ENCODE measurements around the gene TMED7.

The TMED7 gene

GRCh38 chr5:115601701-115602590 lies 23.9 kb downstream of the TMED7 start, which contains the start of gene TICAM2:
Gene TICAM2 (minus strand): TSS chr5:115602479. CDS start chr5:115581256, 21,223 bp downstream.
- WGBS, 2 experiments (ENCODE audit: insufficient coverage in 2 of 2), result 26 to 31% methylated on average over 15 to 46 of the region's 71 CpGs
- Histone ChIP-seq H3K4me1 (ENCODE audit: control insufficient read depth, insufficient read depth, low read length, poor library complexity, severe bottlenecking) (peaks cover 12% of the 10 kb centered on the region), H3K9me3 (ENCODE audit: control insufficient read depth, low read length) (no peaks in the 10 kb centered on the region), H3K27ac (ENCODE audit: low read depth, low read length, severe bottlenecking) (peak within 1 kb of the TSS; percentile 17), H3K36me3 (ENCODE audit: control insufficient read depth, insufficient read depth, low read length) (peaks cover 7% of the 10 kb centered on the region), H3K4me3 (ENCODE audit: extremely low read depth, insufficient read depth, low read length, poor library complexity, severe bottlenecking) (peak within 1 kb of the TSS; percentile 17)

- H3K27ac ChIP-seq (ENCODE audit: low read depth, low read length, severe bottlenecking), result no peak overlapping the region
- no peak overlapping the region for H3K4me3 ChIP-seq (ENCODE audit: extremely low read depth, insufficient read depth, low read length, poor library complexity, severe bottlenecking)
- WGBS, 2 experiments (ENCODE audit: insufficient coverage in 2 of 2), result no CpG with 5 or more reads among the region's 3 CpGs
These were observed 25.1 kb downstream of the TMED7 start for GRCh38 chr5:115600766-115601165.

GRCh38 chr5:115599924-115600323 lies 25.9 kb downstream of the TMED7 start:
- H3K4me3 ChIP-seq (ENCODE audit: extremely low read depth, insufficient read depth, low read length, poor library complexity, severe bottlenecking), result no peak overlapping the region
- H3K27ac ChIP-seq (ENCODE audit: low read depth, low read length, severe bottlenecking), result no peak overlapping the region
- peaks cover 7% of the 10 kb centered on the region for H3K36me3 ChIP-seq (ENCODE audit: control insufficient read depth, insufficient read depth, low read length)
- H3K4me1 ChIP-seq (ENCODE audit: control insufficient read depth, insufficient read depth, low read length, poor library complexity, severe bottlenecking), result peaks cover 12% of the 10 kb centered on the region
- no peaks in the 10 kb centered on the region for H3K9me3 ChIP-seq (ENCODE audit: control insufficient read depth, low read length)
- 92 to 93% methylated on average over 2 of the region's 2 CpGs for WGBS, 2 experiments (ENCODE audit: insufficient coverage in 2 of 2)

More at GRCh38 chr5:115600766-115601165, 25.1 kb downstream of the TMED7 start:
- Histone ChIP-seq H3K4me1 (ENCODE audit: control insufficient read depth, insufficient read depth, low read length, poor library complexity, severe bottlenecking) (peaks cover 12% of the 10 kb centered on the region), H3K36me3 (ENCODE audit: control insufficient read depth, insufficient read depth, low read length) (peaks cover 7% of the 10 kb centered on the region), H3K9me3 (ENCODE audit: control insufficient read depth, low read length) (no peaks in the 10 kb centered on the region)

DNA sequence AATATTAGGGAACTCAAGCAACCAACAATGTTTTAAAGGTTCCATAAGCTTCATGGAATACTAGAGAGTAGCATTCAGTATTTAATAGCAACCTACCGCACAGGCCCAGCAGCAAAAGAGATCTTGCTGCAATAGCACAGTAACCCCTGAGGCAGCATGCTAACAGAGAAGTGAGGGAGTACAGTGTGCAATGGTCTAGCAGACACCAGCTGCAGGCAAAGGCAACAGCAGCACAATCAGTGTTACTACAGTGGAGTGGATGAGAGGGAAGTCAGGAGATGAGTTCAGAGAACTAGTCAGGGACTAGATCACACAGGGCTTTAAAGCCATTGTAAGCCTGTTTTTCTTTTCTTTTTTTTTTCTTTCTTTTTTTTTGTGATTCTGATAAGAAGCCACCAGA lies 26.3 kb downstream of the TMED7 start:
- H3K4me1 ChIP-seq (ENCODE audit: control insufficient read depth, insufficient read depth, low read length, poor library complexity, severe bottlenecking), result peaks cover 12% of the 10 kb centered on the region
- no peaks in the 10 kb centered on the region for H3K9me3 ChIP-seq (ENCODE audit: control insufficient read depth, low read length)
- no peak overlapping the region for H3K4me3 ChIP-seq (ENCODE audit: extremely low read depth, insufficient read depth, low read length, poor library complexity, severe bottlenecking)
- H3K27ac ChIP-seq (ENCODE audit: low read depth, low read length, severe bottlenecking), result no peak overlapping the region
- WGBS, 2 experiments (ENCODE audit: insufficient coverage in 2 of 2), result 100% methylated on average over 1 of the region's 1 CpG
- H3K36me3 ChIP-seq (ENCODE audit: control insufficient read depth, insufficient read depth, low read length), result peaks cover 5% of the 10 kb centered on the region

DNA sequence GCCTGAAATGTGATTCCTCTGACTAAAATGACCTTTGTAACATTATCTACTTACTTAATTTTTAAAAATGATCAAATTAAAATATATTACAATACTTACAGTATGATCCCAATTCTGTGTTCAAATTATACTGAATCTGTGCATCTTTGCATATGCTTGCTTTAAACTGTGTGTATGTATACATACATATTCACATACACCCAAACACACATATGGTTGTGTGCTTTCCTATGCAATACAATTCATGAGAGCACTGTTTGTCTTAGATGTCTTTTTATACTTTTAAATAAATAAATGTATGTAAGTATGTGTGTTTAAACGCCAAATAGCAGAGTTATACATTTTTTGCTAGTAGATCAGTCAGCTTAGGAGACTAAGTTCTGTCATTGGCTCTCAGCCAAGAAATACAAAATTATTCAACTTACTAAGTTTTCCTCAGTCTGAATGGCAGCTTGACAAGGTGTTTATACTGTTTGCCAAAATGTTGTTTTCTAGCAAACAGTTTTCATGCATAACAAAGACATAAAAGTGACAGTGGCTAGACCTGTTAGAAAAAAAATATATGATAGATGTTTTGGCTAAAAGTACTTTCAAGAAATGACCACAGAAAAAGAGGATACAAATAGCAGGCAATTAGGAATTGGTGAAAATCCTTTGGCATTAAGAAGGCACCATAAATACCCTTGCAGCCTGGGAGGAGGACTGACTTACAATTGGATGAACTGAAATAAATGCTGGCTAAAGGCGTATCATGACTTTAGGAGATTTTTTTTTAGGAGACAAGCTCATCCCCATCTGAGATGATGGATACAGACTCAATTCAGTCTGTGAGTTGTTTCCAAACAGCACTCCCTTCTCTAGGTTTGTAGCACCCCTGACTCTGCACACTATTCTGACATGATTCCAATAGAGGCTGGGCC lies 31.4 kb downstream of the TMED7 start:
- H3K4me1 ChIP-seq (ENCODE audit: control insufficient read depth, insufficient read depth, low read length, poor library complexity, severe bottlenecking), result peaks cover 4% of the 10 kb centered on the region
- no peaks in the 10 kb centered on the region for H3K9me3 ChIP-seq (ENCODE audit: control insufficient read depth, low read length)
- WGBS, 2 experiments (ENCODE audit: insufficient coverage in 2 of 2), result 100% methylated on average over 1 of the region's 2 CpGs; no CpG with 5 or more reads in 1 of the 2 experiments
- no peak overlapping the region for H3K4me3 ChIP-seq (ENCODE audit: extremely low read depth, insufficient read depth, low read length, poor library complexity, severe bottlenecking)
- no peak overlapping the region for H3K27ac ChIP-seq (ENCODE audit: low read depth, low read length, severe bottlenecking)
- H3K36me3 ChIP-seq (ENCODE audit: control insufficient read depth, insufficient read depth, low read length), result no peaks in the 10 kb centered on the region

- H3K4me1 ChIP-seq (ENCODE audit: control insufficient read depth, insufficient read depth, low read length, poor library complexity, severe bottlenecking), result peaks cover 8% of the 10 kb centered on the region
- no peak overlapping the region for H3K4me3 ChIP-seq (ENCODE audit: extremely low read depth, insufficient read depth, low read length, poor library complexity, severe bottlenecking)
- H3K9me3 ChIP-seq (ENCODE audit: control insufficient read depth, low read length), result no peaks in the 10 kb centered on the region
These were observed 36.8 kb downstream of the TMED7 start for GRCh38 chr5:115589043-115589442.

DNA sequence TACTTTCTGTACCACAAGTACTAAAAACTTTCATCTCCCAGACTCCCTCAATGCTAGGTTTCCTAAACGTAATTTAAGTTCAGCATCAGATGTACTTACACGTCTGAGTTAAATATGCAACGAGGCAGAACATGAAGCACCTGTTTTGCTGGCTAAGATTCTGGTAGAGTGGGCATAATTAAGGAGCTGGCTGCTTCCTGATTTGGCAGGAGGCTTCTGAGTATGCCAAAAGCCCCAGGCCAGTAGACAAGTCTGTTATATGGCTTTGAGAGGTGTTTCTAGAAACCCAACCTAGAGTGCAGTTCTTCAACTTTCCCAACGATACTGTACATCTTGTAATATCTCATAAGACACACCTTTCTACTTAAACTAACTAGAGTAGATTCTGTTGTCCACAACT lies 37.2 kb downstream of the TMED7 start:
- Histone ChIP-seq H3K36me3 (ENCODE audit: control insufficient read depth, insufficient read depth, low read length) (no peaks in the 10 kb centered on the region), H3K4me3 (ENCODE audit: extremely low read depth, insufficient read depth, low read length, poor library complexity, severe bottlenecking) (no peak overlapping the region), H3K9me3 (ENCODE audit: control insufficient read depth, low read length) (no peaks in the 10 kb centered on the region), H3K4me1 (ENCODE audit: control insufficient read depth, insufficient read depth, low read length, poor library complexity, severe bottlenecking) (peaks cover 9% of the 10 kb centered on the region), H3K27ac (ENCODE audit: low read depth, low read length, severe bottlenecking) (no peak overlapping the region)
- 77 to 92% methylated on average over 4 of the region's 4 CpGs for WGBS, 2 experiments (ENCODE audit: insufficient coverage in 2 of 2)

More at GRCh38 chr5:115589043-115589442, 36.8 kb downstream of the TMED7 start:
- Histone ChIP-seq H3K36me3 (ENCODE audit: control insufficient read depth, insufficient read depth, low read length) (no peaks in the 10 kb centered on the region), H3K27ac (ENCODE audit: low read depth, low read length, severe bottlenecking) (no peak overlapping the region)
- WGBS, 2 experiments (ENCODE audit: insufficient coverage in 2 of 2), result 90 to 100% methylated on average over 2 of the region's 3 CpGs

DNA sequence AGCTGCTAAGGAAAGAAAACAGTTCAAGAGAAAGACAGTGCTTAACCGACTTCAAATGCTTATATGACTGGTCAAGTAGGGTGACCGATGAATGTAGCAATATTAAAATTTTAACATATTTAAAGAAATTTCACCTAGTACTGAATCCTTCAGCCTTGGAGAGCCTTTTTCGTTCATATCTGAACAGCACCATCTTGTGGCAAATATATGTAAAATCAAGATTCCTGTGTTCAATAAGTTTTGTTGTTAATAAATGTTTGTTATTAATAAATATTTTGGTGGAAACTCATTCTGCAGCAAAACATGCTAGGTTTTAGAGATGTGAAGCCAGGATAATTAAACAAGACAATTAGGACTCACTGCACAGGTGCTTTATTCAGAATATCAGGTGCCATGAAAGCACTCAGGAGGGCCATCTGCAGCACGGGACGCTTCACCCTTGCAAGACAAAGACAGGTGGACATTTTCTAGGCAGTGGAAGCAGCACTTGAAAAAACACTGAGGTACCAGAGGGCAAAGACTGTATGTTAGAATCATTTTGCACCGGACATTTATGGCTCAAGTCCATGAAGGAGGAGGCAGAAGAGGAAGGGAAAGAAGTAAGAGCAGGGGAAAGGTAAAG lies 39.2 kb downstream of the TMED7 start:
- H3K4me1 ChIP-seq (ENCODE audit: control insufficient read depth, insufficient read depth, low read length, poor library complexity, severe bottlenecking), result peaks cover 17% of the 10 kb centered on the region
- no peak overlapping the region for H3K27ac ChIP-seq (ENCODE audit: low read depth, low read length, severe bottlenecking)
- H3K4me3 ChIP-seq (ENCODE audit: extremely low read depth, insufficient read depth, low read length, poor library complexity, severe bottlenecking), result no peak overlapping the region
- WGBS, 2 experiments (ENCODE audit: insufficient coverage in 2 of 2), result 93 to 94% methylated on average over 3 of the region's 6 CpGs
- no peaks in the 10 kb centered on the region for H3K36me3 ChIP-seq (ENCODE audit: control insufficient read depth, insufficient read depth, low read length)
- H3K9me3 ChIP-seq (ENCODE audit: control insufficient read depth, low read length), result no peaks in the 10 kb centered on the region

DNA sequence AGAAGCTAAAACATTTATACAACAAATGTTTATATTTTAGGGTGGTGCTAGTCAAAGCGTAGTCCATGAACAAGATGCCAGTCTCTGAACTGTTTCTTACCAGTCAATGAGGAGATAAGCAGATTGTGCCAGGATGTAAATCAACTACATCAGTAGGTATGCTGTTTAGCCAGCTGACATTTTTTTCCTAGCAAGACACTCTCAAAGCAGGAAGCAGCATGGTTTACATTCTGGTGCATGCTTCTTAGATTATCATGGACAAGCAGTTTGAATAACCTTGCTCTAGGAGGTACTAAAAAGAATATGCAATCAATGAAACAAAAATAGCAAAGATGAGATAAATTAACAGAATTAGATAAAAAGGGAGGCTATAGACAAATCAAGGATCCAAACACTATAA lies 40.6 kb downstream of the TMED7 start:
- WGBS, 2 experiments (ENCODE audit: insufficient coverage in 2 of 2), result 100% methylated on average over 1 of the region's 1 CpG
- peak overlapping the region; percentile 30 for H3K27ac ChIP-seq (ENCODE audit: low read depth, low read length, severe bottlenecking)
- no peaks in the 10 kb centered on the region for H3K9me3 ChIP-seq (ENCODE audit: control insufficient read depth, low read length)
- no peak overlapping the region for H3K4me3 ChIP-seq (ENCODE audit: extremely low read depth, insufficient read depth, low read length, poor library complexity, severe bottlenecking)
- H3K36me3 ChIP-seq (ENCODE audit: control insufficient read depth, insufficient read depth, low read length), result no peaks in the 10 kb centered on the region
- peaks cover 17% of the 10 kb centered on the region for H3K4me1 ChIP-seq (ENCODE audit: control insufficient read depth, insufficient read depth, low read length, poor library complexity, severe bottlenecking)

GRCh38 chr5:115584501-115584900 lies 41.3 kb downstream of the TMED7 start:
- Histone ChIP-seq H3K9me3 (ENCODE audit: control insufficient read depth, low read length) (no peaks in the 10 kb centered on the region), H3K27ac (ENCODE audit: low read depth, low read length, severe bottlenecking) (no peak overlapping the region), H3K36me3 (ENCODE audit: control insufficient read depth, insufficient read depth, low read length) (no peaks in the 10 kb centered on the region), H3K4me3 (ENCODE audit: extremely low read depth, insufficient read depth, low read length, poor library complexity, severe bottlenecking) (no peak overlapping the region), H3K4me1 (ENCODE audit: control insufficient read depth, insufficient read depth, low read length, poor library complexity, severe bottlenecking) (peaks cover 17% of the 10 kb centered on the region)
- no CpG with 5 or more reads among the region's 1 CpG for WGBS, 2 experiments (ENCODE audit: insufficient coverage in 2 of 2)
